HG03045 (cell line): Measurements from ENCODE around the gene DHX35.

ENCODE experiments used
- ATAC-seq: cut with Tn5 transposase; IDR thresholded peaks from one replicate; pipeline ENCODE4 v1.9.1; 2021; ENCODE audit warnings: mild to moderate bottlenecking, moderate library complexity; ENCODE audit not compliant: unreplicated experiment

The DHX35 gene

DNA sequence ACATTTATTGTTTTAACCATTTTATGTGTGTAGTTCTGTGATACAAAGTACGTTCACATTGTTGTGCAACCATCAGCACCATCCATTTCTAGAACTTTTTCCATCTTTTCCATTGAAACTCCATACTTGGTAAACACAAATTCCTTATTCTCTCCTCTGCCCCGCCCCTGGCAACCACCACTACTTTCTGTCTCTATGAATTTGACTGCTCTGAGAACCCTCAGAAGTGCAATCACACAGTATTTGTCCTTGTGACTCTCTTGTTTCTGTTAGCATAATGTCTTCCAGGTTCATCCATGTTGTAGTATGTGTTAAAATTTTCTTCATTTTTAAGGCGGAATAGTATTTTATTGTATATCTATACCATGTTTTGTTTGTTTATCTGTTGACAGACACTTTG is 56.9 kb downstream of the DHX35 start:
- ATAC-seq: no peak

DNA sequence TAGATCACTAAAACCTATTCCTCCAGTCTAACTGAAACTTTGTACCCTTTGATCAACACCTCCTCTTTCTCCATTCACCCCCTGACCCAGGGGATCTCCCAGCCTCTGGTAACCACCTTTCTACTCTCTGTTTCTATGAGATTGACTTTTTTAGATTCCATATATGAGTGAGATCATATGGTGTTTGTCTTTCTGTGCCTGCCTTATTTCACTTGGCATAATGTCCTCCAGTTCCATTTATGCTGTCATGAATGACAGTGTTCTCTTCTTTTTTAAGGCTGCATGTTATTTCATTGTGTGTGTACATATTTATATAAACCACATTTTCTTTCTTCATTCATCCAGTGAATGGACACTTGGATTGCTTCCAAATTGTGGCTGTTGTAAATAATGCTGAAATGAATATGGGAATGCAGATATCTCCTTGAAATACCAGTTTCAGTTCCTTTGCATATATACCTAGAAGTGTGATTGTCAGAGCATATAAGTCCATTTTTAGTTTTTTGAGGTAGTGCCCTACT is 57.7 kb downstream of the DHX35 start:
- peak; percentile 73 for ATAC-seq

DNA sequence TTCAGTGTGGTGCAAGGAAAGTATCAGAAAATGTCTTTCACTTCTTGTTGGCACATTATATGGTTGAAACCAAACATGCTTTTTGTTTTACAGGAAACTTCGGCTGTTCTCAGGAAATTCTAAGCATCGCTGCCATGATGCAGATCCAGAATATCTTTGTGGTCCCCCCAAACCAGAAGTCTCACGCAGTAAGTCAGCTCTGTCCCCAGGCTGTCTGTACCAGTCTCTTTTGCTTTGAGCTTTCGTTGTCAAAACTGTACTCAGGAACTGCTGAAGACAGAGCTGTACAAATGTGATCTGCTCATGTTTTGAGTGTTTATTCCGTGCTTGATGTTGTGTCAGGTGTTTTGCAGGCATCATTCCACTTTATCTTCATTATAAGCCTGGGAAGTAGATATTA is 59.6 kb downstream of the DHX35 start:
- ATAC-seq: no peak

DNA sequence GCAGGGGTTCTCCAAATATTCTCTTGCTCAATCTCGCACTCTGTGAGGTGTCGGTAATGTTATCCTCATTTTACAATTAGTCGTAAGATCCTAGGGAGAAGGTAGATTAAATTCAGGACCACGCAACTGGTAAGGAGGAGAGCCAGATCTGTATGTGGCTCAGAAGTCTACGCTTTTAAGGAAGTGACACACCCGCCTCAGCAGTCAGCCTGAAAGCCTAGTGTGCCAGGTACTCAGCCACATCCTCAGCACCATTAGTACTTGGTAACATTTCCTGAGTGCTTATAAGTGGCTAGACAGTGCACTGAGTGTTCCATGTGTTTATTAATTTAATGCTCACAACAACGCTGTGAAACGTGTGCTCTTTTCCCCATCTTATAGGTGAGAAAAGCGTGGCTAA is 63.7 kb downstream of the DHX35 start:
- no peak for ATAC-seq

DNA sequence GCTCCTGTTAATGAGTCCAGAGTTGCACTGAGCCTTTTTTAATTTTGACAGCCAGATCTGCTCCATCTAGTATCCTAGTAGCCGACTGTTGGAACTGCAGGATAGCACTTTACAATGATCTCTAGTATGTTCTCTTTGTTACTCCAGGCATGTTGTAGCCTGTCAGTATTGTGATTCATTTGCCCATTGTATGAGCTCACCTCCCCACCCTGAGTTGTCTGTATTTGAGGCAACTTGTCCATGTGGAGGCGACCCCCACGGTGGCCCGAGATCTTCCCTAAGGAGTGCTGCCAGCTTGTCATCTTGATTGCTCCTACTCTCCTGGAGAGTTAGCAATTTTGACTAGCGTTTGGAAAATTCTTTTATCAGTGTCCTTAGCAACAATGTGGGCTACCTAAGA is 67.2 kb downstream of the DHX35 start:
- ATAC-seq: no peak

DNA sequence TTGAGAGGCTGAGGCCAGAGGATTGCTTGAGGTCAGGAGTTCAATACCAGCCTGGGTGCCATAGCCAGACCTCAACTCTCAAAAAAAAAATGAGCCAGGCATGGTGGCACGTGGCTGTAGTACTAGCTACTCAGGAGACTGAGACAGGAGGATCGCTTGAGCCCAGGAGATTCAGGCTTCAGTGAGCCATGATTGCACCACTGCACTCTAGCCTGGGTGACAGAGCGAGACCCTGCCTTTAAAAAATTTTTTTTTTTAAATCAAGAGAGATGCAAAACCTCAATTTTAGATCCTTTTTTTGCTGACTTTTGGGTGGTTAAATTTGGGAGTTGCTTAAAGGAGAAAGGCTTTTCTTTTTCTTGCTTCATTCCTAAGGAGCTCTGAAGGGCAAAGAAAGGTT is 70.9 kb downstream of the DHX35 start:
- ATAC-seq: no peak

DNA sequence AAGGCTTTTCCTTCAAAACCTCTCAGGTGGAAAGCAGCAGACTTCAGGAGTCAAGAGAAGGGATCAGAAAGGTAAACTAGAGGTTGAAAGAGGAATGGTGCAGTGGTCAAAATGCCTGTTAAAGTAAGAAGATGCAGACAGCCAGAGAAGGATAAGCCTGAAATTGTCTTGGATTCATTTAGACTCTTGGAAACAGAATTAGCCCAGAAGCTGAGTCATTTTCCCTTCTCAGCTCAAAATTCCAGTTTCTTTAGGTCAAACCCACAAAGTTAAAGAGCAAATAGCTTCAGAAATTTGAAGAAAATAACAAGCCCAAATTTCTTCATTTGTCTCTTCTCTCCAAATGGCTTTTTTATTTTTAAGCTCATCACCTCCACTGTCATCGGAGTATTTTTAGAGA is 73.9 kb downstream of the DHX35 start:
- ATAC-seq: no peak

DNA sequence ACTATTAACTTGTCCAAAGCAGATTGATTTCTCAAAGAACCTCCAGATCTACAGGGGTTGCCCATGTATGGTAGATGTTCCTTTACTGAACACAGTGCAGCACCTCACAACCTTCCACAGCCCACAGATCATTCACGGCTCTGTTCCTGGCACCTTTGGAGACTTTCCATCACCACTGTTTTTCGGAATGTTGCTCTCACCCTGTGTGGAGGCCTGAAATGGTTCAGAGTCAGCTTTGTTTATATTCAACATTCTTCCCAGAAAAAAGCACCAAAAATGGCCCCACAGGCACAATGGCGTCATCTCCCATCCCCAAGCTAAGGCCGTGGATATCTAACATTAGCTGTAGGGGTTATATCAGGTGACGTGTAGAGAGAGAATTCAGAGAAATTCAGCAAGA is 74.7 kb downstream of the DHX35 start:
- no peak for ATAC-seq

DNA sequence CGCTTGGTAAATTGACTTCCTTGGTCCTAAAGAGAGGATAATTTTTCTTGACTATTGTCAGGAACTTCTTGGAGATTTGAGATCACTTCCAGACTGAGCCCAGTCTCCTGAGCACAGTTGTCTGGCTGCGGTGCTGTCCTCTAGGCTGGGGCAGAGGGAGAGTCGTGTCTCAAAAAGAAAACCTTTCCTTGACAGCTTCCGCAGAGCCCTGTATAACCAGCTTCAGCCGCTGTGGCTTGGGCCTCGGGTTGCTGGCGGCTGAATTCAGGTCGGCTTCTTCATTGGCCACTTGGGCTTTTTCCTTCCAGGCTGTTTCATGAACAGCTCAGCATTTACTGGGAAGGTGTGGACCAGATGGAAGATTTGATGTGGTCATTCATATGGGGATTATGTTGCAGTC is 75.9 kb downstream of the DHX35 start:
- no peak for ATAC-seq

DNA sequence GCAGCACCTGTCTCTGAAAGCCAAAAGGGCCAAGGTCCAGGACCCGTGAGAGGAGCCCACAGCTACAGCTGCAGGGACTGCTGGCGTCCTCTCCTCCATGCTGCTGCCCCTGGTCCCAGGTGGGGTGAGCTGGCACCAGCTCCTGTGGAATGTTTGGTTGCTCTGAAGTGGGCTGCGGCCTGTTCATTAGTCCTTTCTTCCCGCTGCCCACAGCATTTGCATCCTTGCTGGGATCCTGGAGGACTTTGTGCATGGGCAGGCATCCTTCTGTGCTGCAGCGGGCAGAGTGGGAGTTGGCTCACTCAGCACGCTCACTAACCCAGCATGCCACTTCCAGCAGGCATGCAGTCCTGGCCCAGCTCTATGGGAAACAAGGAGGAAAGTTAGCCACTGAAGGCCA is 76.4 kb downstream of the DHX35 start:
- no peak for ATAC-seq

DNA sequence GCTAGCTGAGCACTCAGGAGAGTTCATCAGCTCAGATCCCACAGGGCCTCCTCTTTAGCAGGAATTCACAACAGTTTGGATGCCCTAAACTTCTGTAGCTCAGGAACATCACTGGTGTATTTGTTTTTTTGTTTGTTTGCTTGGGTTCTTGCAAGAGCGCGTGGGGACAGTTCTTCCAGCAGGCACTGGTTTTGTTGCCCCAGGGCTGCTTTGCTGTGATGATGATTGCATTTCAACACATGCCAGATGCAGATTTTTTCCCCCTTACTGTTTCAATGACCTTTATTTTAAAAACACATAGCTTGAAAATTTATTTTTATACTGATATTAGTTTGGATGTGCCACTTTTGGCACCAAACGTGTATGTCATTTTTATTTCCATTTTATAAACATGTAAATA is 77.1 kb downstream of the DHX35 start:
- ATAC-seq: no peak

DNA sequence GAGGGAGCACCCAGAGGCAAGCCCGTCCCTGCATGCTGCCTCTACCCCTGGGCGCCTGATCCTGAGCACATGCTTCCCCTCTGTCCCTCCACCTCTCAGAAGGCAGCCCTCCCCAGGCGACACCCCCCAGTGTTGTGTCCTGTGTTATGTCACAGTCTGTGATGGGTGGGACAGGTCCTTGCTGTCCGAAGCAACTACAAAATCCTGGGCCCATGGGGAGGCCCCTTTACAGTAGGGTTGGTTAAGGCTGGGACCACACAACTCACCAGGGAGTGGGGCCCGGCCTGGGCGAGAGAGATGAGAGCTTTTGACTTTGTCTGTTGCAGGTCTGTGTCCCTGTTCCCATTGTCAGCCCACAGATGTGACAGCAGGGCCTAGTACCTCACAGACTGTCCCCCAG is 78.0 kb downstream of the DHX35 start:
- ATAC-seq: no peak

DNA sequence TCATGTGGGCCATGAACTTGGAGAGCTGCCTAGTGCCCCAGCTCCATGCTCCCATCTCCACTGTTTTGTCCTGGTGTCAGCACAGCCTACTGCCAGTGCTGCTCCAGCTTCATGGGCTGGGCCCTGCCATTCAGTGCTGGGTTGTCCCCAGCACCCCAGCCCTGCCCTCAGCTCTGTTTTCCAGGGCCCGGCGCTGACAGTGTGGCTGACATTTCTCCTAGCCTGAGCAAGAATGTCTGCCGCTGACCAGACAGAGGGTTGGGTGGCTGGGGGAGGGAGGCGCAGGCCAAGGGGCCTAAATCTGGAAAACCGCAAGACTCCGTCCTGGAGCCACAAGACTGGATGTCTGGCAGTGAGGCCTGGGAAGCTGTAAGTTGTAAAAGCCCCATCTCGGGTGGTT is 78.9 kb downstream of the DHX35 start:
- no peak for ATAC-seq

DNA sequence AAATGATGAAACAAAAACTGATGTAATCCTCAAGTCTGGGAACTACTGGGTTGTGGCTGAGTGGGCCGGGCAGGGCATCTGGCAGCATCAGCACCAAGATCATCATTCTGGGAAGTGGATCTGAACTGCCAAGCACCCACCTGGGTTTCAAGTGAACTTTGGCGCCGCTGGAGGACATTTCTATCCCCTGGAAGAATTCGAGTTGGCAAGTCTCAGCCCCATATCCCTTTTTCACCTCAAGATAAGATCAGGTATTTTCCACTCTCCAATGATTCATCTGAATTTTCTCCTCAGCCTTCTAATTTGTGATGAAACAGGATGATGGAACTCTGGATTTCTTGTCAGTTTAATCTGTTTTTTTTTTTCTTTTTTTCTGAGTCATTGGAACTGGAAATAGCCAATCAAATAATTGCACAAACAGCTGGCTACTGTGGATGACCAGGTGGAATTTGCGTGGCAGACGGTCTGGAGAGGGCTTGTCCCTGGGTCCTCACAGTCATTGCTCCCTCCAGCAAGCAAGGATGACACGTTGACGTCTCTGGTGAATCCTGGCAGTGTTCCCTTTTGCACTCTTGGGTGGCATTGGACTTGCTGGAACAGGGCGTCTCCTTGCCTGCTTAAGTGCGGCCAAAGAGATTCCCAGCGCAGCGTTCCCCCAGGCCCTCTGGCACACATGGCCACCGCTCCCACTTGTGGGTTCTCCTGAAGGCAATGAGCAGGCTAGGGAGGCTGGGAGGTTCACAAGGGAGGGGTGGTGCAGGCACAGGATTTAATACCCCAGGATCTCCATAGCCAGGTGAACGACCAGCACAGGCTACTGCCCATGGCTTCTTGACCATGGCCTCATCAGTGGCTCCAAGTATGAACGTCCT is 80.4 kb downstream of the DHX35 start:
- ATAC-seq: no peak

DNA sequence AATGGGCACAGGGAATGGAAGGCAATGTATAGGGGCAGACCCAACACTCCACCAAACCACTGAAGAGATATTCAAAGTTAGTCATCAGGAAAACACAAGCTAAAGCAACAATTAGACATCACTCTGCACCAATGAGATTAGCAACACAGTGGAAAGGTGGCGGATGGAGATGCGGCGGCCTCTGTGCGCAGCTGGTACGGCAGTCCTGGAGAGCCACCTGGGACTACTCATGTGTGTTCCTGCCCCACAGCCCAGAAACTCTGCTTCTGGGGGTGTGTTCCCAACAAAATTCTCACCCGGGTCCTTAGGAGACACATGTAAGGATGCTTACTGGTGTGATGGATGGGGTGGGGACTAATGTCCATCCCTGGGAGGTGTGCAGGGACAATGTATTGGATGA is 82.4 kb downstream of the DHX35 start:
- ATAC-seq: no peak

DNA sequence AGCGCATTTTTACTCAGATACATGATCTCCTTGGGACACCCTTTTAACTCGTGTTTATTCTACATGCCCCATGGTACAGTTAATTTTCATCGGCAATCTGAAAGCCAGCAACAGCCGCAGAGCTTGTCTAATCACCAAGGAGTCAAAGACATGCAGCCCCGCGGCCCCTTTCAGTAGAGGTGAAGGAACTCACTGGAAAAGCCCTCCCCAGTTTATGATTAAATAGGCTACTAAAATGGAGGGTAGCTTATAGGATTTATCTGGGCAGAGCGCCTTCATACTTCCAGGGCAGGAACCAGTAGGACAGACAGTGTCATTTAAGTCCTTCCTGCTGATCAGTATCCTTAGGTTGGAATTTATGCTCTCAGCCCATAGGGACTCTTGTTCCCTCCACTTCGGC is 83.5 kb downstream of the DHX35 start:
- ATAC-seq: no peak

DNA sequence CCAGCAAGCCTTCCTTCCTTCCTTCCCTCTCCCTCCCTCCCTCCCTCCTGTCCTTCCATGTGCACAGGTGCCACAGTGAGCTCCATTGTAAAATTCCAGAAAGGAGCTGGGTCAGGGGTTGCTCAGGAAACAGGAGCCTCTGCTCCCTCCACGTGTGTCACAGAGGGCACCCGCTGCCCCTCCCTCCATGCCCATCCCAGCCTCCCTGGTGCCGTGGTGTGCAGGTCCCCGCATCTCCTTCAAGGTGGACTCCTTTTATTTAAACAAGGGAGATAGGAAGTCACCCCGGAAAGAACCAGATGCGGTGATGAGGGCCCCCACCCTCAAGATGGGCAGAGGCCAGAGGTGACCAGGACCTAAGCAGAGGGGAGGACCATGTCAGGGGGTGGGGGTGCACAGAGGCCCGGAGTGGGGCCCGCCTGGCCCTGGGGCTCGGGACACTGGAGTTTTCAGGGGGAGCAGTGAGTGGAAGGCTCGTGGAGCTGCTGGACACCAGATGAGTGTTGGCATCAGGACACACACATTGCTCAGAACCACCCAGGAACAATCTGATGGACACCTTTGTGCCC is 85.4 kb downstream of the DHX35 start:
- ATAC-seq: no peak

DNA sequence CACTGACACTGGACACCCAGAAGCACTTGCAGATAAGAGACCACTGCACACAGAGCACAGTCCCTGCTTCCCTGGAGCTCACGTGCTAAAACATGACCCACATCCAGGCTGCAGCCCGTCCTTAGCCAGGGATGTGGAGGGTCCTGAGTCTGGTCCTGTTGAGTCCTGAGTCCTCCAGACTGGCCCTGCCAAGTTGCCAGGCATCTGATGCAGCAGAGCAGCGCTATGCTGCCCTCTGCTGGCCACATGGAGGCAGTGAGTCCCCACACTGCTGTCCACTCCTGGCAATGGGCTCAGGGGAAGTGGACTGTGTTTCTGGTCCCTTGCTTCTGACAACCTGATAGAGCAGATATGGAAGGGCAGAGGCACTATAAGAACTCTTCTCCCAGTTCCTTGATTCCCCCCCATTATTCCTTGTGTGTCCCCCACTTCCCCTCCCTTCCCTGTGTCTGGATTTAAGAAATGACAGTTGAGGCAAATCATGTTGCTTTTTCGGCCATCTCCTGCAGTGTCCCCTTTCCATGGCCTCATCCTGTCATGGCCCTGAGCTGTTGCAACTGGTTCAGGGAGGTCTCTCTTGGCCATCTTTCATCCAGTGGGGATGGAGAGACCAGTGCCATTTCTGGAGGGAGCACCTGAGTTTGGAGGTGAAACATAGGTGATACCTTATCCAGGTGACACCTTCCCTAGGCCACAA is 86.0 kb downstream of the DHX35 start:
- peak; percentile 51 for ATAC-seq

DNA sequence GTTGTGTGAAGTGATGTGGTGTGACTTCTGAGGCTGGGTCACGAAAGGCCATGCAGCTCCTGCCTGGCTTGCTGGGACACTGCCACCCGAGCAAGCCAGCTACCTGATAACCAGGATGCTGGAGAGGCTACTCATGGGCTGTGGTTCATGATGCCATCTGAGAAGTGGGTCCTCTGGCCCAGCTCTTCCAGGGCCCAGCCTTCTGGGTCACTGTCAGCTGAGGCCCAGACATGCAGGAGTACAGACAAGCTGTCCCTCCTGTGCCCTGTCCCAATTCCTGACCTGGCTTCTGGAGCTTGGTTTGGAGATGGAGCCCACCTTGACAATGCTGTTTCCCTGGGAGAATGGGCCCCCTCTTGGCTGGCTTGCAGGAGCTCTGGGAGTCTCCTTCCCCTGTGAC is 87.0 kb downstream of the DHX35 start:
- ATAC-seq: no peak

DNA sequence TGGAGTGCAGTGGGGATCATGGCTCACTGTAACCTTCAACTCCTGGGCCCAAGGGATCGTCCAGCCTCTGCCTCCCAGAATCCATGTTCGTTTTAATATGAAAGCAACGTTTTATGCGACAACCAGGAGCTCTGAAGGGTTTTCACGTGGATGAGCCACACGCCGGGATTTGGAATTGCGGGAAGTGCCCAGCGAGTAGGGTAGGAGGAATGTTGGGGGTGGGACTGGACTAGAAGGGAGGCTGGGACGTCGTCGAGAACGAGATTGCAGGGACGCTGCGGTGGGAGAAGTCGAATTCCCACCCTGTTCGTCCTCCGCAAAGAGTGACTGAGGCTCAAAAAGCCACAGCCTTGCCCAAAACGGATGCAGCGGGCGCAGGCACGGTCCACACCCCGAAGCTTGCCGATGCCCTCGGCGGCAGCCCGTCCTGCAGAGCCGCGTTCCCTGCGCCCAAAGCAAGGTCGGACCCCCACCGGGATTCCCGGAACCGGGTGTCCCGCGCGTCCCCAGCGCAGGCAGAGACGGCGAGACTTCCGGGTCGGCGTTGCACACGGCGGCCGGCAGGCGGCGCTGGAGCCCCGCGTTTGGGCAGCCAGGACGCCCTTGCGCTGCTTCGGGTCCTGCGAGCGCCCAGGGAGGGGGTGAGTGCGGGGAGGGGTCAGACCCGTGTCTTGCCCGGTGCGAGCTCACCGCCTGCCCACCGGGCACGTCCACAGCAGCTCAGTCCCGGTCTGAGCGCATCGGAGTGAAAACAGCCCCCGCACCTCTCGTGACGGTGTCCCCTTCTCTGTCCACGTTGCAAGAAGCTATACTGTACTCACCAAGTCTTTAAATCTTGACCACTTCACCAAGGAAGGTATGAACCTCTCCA is 87.8 kb downstream of the DHX35 start:
- ATAC-seq: peak; percentile 73

DNA sequence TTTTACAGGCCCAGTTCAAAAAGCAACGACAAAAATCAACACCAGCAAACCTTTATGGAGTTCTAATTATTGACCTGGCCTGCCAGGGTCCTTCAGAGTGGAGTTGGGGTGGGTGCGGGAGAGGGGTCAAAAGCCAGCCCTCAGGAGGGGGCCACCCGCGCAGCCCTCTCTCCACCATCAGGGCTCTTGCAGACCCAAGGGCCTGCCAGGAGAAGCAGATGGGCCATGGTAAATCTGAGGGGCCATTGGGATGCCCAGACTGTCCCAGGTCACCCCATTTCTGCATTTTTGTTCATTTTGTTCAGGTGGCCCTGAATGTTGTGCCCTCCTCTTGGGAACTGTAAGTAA is 88.4 kb downstream of the DHX35 start:
- ATAC-seq: no peak
